NCI-H446 (cell line): Measurements from ENCODE around the gene CDK11B.
A peak's percentile ranks its signal among the peaks of the same experiment; 100 is the strongest.
"Not testable (repeated sequence)": the region's sequence is repeated elsewhere in the genome, so short reads cannot be mapped to it uniquely, and the experiment has no call there.

ENCODE experiments used
- DNase-seq, 2 experiments: peaks; one replicate each; lab custom pipeline; 2025; lab: John Stamatoyannopoulos, UW

Gene CDK11B

DNA sequence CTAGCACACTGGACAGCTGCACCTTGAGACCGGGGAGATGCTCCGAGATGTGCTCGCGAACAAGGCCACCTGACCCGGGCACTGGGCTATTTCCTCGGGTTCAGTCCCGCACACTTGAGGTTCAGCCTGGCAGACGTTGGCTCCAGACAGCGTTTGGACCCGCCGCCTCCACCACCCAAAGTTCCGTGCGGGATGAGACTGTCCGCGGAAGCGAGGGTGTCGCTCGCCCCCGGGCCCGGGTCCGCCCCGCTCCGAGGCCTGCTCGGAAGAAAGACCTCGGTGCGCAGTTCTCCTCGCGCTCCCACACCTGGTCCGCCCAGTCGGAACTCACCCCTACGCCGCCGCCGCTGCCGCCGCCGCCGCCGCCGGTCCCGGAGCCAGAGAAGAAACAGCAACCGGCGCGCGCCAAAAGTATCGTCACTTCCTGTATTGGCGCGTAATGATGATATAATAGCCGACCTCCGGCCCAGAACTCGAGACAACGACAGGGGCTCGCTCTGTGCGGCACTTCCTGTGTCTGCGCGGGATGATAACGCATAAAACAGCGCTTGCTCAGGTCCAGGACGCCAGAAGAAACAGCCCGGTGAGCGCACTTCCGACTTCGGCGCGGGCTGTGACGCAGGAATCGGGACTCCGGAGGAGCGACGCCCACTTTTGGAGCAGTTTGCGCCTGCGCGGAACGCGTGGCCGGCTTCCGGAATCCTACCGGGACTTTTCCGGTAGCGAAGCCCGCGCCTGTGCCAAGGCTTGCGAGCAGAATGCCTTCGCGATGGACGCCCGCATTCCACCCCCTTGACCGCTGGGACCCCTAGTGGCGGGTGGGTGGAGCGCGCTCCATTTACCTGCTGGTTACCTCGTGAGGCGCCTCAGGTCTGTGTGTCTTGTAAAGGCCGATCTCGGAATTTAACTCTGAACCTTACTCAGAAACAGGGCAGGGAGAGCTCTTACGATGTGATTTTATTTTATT is at the start of gene CDK11B:
Gene CDK11B (minus strand): TSS at position 422 of the 967 bp plus-strand sequence. CDS start 1,519 bp downstream, outside the sequence.
- DNase-seq, result peak; percentile 94 to 98

DNA sequence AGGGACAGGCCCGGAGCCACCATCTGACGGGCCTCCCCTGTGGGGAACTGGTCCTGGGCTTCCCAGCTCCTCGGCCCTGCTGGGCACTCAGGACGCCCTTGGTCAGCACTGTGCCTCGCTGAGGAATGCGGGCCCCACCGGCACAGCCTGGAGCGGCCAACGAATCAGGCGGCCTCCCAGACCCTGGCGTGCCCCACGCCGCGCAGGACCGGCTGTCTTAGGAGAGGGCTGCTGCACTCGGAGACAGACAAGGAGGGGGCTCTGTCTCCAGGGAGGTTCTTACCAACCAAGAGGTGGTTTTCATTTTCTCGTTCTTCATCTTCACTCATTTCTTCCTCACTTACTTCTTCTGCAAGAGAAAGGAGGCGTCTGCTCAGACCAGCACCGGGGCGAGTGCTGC is 49.1 kb upstream of the CDK11B start:
- not testable (repeated sequence) for DNase-seq

DNA sequence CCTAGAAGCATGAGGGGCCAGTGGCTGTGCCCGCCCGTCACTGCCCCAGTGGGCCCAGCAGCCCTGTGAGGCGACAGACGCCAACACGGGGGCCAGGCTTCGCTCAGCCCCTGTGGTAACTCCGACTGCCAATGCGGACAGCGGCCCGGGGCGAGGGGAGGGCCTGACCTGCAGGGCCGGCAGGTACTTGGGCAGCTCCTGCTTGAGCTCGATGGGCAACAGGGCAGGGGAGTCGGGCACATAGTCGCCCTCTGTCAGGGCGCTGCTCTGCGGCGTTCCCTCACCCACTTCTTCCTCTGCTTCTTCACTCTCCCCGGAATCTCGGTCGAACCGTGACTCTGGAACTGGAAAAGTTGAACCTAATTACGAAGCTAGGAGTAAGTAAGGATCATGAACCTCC is 48.4 kb upstream of the CDK11B start:
- DNase-seq, result not testable (repeated sequence)

DNA sequence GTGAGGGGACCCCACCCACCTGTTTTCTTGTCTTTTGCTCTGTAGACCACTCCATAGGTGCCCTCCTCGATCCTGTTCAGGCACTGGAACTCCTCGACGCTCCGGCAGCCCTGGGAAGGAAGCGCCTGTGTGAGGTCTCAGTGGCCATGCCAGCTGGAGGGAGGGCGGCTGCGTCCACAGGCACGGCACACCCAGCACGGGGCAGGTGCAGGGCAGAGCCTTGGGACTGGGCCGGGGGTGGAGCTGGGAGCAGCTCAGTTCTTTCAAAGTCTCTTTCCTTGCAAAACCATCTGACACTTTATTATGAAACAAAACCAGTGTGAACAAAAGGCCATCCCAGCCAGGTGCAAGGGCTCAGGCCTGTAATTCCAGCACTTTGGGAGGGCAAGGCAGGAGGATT is 46.8 kb upstream of the CDK11B start:
- DNase-seq, result not testable (repeated sequence)

DNA sequence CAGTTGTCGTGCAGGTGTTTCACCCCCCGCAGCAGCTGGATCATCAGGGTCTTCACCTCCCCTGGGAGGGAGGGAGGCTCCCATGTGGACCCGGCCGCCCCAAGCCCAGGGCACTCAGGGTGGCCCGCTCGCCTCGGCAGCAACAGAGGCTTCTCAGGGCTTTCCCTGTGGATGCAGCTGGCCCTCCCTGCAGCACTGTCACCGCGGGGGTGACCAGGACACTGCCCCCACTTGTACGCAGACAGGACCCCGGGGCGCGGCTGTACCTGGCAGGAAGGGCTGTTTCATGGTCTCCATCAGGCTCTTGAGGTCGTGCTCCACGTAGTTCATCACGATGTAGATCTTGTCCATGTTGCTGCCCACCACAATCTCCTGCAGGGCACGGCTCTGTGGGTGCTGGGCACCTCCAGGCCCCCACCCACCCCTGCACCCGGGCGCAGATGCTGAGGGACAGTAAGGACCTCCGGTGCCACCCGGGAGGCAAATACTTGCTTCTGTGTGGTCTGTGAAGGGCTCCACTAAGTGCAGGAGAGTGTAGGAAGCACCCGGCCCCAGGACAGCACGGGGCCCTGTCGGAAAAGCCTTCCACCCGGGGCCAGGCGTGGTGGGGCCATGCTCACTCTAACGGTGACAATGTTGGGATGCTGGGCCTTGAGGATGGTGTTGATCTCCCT is 45.6 kb upstream of the CDK11B start:
- DNase-seq, result not testable (repeated sequence)

DNA sequence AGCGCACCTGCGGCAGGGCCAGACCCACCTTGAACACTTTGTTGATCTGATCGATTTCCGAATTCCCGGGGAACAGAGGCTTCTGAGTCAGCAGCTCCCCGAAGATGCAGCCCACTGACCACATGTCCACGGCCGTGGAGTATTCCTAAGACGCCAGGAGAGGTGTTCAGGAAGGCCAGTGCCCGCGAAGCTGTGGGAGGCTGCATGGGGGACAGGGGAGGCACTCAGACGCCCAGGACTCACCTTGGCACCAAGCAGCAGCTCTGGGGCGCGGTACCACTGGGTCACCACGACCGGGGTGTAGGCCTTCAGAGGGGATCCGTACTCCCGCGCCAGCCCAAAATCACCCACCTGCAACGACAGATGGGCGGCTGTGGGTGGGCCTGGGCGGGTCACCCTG is 45.0 kb upstream of the CDK11B start:
- no peak for DNase-seq

DNA sequence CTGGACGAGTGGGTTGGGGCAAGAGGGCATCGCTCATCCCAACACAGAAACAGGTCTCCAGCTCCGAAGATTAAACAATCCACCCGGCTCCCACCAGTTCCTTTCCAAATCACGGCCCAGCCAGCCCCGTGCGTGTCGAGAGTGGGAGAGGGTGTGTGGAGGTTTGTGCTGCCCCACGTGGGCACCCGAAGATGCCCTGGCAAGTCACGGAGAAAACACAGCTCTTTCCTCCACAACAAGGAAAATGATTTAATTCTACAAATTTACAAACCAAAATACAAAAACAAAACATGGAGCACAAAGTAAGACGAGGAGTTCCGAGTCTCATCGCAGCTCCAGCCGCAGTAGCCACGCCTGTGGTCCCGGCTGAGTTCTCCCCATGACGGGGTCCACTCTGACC is 43.7 kb upstream of the CDK11B start:
- not testable (repeated sequence) for DNase-seq

DNA sequence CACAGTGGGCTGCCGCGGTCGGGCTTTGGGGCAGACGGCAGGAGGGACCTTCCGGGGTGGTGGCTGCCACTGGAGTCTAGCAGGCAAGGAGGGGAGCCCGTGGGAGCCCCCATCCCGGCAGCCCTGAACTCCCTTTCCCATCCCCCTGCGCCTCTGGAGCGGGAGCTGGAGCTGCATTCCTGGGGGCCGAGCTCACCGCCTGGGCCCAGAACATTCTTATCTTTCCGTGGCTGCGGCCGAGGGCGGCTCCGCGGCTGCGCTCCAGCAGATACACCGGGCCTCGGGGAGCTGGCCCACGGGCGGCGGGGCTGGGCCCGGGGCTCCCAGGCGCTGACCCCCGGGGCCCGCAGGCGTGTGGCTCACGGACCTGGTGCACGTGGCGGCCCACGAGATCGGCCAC is 41.8 kb upstream of the CDK11B start:
- not testable (repeated sequence) for DNase-seq

DNA sequence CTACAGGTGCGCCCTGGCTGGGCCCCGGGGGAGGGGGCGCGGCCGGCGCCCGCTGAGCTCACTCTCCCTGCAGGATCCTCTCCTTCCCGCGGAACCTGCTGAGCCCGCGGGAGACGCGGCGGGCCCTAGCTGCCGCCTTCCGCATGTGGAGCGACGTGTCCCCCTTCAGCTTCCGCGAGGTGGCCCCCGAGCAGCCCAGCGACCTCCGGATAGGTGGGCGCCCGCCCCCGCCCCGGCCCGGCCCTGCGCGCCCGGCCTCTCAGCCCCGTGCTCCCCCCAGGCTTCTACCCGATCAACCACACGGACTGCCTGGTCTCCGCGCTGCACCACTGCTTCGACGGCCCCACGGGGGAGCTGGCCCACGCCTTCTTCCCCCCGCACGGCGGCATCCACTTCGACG is 41.3 kb upstream of the CDK11B start:
- not testable (repeated sequence) for DNase-seq

DNA sequence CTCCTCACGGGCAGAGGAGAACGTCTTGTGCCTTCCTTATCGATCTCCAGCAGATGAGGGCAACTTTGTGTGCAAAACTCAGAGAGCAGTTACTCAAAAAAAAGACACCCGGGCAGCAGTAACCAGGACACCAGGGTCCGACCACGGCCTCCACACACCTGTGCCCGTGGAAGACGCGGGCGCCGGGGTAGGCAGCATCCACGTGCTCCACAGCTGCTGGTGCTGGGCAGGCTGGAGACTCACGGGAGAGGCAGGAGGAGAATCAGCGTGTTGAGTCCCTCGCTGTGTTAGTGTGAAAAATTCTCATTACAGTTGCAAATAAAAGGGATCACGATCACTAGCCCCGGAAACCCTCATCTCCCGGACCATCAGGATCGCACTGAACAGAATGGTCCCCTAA is 40.3 kb upstream of the CDK11B start:
- not testable (repeated sequence) for DNase-seq

DNA sequence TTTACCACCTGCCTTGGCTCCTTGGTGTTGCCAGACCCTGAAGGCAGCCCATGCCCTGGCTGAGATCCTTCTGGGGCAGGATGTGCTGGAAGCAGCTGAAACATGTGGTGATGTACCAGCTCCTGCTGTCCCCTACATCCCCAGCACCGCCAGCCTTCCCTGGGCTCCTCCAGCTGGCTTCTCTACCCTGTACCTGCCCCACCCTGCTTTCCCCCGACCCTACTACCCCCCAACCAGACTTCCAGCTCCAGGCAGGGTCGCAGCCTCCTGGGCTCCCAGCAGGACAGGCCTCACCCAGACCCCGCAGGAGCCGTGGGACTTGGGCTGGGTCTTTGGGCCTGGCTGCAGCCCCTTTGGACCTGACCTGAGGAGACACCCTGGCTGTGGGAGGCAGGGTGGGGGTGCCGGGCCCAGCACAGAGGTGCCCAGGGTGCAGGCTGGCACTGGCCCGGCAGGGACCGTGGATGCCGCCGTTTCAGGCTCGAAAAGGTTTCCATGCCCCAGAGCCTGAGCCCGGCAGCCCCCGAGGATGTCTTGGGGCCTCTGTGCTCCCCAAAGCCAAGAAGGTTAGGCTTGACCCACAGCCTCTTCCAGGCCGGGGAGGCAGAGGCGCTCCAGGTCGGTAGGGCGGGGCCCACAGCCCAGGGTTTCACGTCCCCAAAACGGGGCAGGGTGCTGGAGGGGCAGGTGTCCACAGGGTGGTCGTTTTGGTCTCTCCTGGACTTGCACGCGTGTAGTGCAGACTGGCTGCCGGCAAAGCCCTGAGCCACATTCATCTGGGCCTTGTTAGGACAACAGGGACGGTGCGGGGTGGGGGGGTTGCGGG is 38.8 kb upstream of the CDK11B start:
- not testable (repeated sequence) for DNase-seq

DNA sequence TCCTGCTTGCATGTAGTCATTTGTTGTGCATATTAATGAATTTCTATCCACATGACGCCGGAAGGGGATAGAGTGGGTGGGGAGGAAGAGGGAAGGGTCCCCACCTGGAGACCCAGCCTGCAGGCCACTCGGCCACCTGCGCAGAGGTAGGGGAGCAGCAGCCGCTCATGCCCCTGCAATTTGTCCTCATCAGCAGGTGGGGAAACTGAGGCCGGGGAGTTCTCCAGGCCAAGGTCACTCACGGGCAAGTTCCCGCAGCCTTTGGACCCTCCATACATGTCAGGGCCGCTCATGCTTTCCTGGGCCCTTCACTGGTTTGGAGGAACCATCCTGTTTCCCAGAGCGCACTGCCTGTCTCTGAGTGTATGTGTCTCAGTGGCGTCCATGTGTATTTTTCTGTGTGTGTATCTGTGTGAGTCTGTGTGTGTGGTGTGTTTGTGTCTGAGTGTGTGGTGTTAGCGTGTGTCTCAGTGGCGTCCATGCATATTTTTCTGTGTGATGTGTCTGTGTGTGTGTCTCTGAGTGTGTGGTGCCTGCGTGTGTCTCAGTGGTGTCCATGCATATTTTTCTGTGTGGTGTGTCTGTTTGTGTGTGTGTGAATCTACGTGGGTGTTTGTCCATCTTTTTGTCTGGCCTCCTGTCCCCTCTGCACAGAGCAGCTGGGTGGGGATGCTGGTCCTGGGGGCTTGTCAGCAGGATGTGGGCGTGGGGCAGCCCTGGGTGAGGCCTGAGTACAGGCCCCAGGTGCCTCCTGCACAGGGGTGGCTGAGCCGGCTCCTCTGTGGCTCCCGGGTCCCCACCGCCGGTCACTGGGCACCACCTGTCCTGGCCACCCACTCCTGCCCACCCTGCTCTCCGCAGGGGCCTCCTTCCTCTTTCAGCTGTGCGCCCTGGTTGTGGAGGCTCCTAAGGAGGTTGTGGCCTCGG is 37.9 kb upstream of the CDK11B start:
- DNase-seq, result not testable (repeated sequence)

DNA sequence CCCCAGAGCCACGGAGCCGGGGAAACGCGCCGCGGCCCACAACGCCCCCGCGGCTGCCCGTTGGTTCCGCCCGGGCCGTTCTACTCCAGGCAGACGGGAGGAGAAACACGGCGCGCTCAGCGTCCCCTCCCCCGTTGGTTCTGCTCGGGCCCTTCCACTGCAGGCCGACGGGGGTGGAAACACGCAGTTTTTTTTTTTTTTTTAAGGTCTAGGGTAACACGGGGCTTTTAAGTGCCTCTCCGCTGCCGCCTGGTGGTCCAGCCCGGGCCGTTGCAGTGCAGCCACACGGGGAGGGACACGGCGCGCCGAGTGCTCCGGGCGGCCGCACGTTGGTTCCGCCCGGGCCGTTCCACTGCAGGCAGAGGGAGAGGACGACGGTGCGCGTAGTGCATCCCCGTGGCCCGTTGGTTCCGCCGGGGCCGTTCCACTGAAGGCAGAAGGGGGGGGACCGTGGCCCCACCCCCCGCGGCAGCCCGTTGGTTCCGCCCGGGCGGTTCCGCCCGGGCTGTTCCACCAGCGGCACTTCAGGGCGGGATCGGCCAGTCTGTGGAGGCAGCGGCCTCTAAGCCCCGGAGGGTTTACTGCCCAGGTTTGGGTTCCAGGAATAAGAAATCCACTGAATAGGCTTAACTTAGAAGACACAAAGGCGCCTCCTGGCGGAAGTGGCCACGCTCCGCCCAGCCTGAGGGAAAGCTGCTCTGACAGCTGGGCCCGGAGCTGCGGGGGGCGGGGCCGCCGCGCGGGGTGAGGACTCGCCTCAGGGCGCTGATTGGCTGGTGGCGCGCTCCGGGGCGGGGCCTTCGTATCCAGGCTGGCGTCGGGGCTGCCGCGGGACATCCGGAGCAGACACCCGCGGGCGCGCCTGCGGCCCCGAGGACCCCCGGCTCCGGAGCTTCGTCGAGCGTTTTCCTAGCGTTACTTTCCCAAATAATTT is 34.2 kb upstream of the CDK11B start, which contains the start of gene SLC35E2B:
Gene SLC35E2B (minus strand): TSS at position 82 of the 934 bp plus-strand sequence. CDS start 16,096 bp downstream, outside the sequence.
- DNase-seq, result peak; percentile 73 to 92

DNA sequence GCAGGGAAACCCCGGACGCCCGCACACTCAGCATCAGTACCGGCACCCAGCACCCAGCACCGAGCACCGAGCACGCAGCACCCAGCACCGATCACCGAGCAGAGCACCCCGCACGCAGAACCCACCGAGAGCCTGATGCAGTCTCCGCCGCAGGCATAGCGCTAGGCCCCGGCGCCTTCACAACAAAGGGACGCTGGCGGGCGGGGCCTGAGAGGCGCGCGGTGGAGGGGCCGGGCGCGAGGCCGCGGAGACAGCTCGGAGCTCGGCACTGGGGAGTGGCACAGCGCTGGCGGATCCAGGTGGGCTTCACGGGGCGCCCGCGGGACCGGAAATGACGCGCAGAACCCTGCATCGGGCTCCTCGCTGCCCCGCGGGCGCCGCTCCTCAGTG is 33.5 kb upstream of the CDK11B start:
- DNase-seq, result peak; percentile 33 to 85

DNA sequence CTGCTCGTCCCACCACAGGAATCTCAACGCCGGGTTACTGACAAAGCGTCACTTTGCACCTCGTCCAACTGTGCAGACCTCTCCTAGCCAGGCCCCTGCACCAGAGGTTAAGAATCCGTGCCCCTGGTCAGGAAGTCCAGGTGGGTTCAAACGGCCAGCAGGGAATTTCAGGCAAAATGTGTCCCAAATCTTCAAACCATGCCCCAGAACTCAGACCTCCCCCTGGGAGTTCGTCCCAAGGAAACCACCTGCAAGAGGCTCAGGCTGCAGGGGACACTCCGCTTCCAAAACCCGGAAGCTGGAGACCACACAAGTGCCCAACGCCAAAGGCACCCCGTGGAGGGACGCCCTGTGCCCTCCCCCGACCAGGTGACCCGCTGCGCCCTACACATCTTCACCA is 32.6 kb upstream of the CDK11B start:
- not testable (repeated sequence) for DNase-seq

DNA sequence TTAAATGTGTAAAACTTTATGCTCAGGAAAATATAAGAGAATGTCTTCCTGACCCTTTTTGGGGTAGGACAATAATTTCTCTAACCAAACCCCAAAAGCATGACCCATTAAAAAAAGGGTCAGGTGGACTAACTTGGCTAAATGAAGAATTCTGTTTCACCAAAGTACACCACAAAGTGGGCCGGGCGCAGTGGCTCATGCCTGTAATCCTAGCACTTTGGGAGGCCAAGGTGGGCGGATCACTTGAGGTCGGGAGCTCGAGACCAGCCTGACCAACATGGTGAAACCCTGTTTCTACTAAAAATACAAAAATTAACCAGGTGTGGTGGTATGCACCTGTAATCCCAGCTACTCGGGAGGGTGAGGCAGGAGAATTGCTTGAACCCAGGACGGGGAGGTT is 30.7 kb upstream of the CDK11B start:
- DNase-seq, result not testable (repeated sequence)

DNA sequence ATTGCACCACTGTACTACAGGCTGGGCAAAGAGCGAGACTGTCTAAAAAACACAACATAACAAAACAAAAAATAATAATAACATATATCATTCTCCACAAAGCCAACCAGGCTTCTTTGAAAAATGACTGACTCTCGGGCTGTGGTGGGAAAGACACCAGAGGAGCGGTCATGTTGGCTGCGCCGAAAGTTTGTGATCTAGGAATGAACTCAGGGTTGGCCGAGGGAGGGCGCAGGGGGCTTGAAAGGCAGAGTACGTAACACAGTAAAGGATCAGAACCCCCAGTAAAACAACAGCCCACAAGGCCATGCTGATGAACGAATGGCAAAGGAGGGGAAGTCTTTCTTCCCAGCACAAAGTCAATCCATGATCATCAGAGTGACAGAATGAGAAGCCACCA is 29.0 kb upstream of the CDK11B start:
- no peak for DNase-seq

DNA sequence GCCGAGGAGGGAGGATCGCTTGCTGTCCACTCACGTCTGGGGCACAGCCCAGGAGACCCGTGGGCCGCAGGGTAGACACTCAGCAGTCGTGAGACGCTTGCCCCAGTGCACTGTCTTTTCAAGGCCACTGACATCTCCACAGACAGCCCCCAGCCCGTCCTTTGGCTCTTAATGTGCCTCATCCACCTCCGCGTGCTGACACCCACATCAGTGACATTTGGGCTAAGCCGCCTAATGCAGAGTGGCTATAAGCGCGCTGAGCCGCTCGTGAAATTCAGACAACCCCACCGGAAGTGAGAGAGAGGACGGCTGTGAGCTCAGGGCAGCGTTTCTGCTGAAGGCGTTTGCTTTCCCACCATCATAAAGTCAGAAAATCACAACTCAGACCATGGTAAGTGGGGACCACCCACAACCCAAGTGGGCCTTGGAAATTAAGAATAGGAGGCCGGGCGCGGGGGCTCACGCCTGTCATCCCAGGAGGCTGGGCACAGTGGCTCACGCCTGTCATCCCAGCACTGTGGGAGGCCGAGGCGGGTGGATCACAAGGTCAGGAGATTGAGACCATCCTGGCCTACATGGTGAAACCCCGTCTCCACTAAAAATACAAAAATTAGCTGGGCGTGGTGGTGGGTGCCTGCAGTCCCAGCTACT is 25.4 kb upstream of the CDK11B start:
- no peak for DNase-seq
